HG03060 (cell line): Measurements from ENCODE around the gene AQP2.

Experiments
- ATAC-seq: cut with Tn5 transposase; IDR thresholded peaks from one replicate; pipeline ENCODE4 v1.9.1; 2021; ENCODE audit warnings: low read depth, moderate number of reproducible peaks; ENCODE audit not compliant: unreplicated experiment

AQP2 gene

GRCh38 chr12:49917788-49918173 lies 32.8 kb upstream of the AQP2 start:
- no peak for ATAC-seq

DNA sequence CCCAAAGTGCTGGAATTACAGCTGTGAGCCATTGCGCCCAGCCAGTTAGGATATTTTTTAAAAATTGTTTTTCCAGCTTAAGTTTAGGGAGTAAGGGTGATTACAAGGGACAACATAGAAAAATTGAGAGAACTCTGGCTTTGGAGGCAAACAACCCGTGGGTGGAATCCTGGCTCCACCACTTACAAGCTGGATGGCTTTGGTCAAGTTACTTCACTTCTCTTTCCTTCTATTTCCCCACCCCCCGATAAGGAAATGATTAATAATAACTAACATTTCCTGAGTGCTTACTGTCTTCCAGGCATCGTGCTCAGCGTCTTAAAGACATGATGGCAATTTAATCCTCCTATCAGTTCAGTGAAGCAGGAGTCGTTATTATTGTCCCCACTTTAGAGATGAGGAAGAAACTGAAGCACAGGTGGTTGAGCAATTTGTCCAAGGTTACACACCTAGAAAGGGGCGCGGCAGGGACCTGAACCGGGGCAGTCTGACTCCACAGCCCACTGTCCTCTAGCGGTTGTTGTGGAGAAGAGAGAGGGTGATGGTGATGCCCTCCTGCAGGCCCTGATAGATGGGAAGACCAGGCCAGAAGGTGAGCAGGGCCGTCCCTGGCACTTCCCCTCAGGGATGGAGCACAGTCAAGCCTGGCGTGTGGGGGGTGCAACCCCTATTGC lies 30.2 kb upstream of the AQP2 start:
- ATAC-seq, result no peak

GRCh38 chr12:49920915-49921286 lies 29.6 kb upstream of the AQP2 start:
- ATAC-seq, result no peak

DNA sequence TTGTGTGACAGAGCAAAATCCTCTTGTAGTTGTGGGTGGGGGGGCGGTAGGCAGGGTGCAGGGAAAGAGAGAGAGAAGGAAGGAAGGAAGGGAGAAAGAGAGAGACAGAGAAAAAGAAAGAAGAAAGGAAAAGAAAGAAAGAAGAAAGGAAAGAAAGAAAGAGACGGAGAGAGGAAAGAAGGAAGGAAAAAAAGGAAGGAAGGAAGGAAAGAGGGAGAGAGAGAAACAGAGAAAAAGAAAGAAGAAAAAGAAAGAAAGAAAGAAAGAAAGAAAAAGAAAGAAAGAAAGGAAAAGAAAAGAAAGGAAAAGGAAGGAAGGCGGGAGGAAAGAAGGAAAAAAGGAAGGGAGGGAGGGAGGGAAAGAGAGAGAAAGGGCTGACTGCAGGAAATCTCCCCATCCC lies 29.2 kb upstream of the AQP2 start:
- ATAC-seq, result no peak

DNA sequence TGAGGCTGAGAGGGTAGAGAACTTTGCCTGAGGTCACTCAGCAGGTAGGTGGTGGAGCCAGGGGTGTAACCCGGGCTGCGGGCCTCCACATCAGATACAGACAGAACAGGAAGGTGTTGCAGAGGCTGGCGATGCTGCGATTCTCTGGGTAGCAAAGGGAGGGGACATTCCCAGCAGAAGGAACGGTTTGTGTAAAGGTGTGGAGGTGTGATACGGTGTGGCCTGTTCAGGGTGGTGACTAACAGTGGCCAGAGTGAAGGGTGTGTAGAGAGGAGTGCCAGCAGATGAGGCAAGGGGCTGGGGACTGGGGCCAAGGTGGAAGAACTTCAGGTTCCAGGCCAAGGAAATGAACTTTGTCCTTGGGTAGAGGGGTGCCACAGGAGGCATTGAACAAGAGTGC lies 28.6 kb upstream of the AQP2 start:
- no peak for ATAC-seq

DNA sequence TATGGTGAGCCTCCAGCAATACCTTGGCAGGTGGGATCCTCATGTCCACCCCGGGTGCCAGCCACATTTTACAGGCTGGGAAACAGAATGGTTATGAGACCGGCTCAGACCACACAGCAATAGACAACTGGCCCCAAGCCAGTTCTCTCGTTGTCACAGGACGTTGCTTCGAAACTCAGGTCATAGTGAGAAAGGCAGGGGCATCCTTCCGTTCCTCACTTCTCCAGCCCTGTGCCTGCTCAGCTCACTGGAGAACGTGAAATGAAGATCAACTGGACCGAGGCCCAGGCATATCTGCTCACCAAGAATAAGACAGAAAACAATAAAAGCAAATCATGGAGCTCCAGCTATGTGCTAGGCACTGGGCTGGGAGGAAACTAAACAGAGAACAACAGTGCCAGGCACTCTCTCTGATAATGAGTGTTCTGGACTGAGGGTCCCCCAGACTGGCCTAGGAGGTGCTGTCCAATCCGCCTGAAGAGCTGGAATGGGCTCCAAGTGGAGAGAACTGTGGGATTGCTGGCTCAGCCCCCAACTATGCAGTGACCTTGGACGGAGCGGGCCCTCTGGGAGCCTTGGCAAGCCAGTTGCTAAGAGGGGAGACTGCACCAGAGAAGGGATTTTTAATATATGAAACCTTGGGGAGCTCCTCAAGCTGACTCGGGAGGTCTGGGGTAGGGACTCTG lies 28.0 kb upstream of the AQP2 start:
- ATAC-seq, result no peak

DNA sequence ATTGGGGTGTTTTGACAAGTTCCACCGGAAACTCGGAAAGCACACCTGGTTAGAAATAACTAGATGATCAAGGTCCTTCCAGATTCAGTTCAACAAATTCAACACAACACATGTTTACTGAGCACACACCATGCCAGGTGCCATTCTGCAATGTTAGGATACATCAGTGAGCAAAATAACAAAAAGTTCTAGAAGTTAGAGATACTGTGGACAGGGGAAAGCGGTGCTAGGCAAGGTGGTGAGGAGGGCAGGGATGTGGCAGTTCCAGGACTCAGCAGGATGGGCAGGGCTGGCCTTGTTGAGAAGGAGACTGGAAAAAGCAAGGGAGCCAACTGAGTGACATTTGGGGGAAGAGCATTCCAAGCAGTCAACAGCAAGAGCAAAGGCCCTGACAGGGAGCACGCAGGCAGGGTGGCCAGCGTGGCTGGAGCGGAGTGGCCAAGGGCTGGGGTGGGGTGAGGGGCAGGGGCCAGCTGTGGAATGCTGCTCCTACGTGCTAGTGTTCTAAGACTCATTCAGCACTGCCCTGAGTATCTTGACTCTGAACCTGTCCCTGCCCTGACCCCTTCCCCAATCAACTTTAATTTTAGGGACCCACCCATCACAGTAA lies 27.4 kb upstream of the AQP2 start:
- ATAC-seq, result no peak

- no peak for ATAC-seq
Measured at GRCh38 chr12:49923880-49924556, 26.5 kb upstream of the AQP2 start.

GRCh38 chr12:49924628-49925246 lies 25.8 kb upstream of the AQP2 start:
- no peak for ATAC-seq

DNA sequence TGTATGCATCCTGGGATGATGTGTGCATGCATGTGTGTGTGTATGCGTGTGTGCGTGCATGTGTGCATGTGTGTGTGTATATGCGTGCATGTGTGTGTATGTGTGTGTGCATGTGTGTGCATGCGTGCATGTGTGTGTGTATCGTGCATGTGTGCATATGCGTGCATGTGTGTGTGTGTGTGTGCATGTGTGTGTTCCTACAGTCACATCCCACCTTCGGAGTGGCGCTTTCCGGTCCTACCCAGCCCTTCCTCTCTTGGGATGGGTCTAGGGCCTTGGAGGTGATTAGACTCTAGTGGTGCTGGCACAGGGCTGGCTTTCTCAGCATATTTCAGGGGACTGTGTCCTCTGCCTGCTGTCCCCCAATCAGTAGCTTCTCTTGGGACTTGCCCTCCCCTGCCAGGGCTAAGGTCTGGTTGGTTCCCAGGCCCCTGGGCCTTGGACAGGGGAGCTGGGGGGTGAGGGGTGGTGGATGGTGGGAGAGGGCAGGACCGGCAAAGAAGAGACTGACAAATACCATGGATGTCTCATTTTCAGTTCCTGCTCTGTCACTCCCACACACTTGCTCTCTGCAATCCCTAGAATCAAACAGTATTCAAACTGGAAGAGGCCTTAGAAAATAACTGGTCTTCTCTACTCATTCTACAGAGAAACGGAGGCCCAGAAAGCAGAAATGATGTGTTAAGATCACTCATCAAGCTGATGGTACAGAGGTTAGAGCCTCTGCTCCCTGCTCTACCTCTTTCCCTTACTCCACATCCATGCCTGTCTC lies 24.9 kb upstream of the AQP2 start:
- no peak for ATAC-seq

GRCh38 chr12:49928471-49928870 lies 22.1 kb upstream of the AQP2 start:
- no peak for ATAC-seq

- no peak for ATAC-seq
Measured at GRCh38 chr12:49929581-49929980, 21.0 kb upstream of the AQP2 start.

- ATAC-seq, result no peak
Measured at GRCh38 chr12:49930515-49931288, 19.8 kb upstream of the AQP2 start.

- no peak for ATAC-seq
Measured at GRCh38 chr12:49932023-49932422, 18.5 kb upstream of the AQP2 start.

- no peak for ATAC-seq
Measured at GRCh38 chr12:49932533-49933130, 17.9 kb upstream of the AQP2 start.

DNA sequence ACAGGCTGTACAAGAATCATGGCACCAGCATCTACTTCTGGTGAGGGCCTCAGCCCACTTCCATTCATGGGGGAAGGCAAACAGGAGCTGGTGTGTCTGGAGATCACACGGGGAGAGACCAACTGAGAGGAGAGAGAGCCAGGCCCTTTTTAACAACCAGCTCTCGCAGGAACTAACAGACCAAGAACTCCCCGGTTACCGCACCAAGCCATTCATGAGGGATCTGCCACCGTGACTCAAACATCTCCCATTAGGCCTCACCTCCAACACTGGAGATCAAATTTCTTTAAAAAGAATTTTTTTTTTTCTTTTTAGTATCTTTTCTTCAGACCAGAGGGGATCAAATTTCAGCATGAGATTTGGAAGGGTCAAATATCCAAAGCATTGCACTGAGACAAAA lies 16.7 kb upstream of the AQP2 start:
- no peak for ATAC-seq

GRCh38 chr12:49934505-49934904 lies 16.0 kb upstream of the AQP2 start:
- no peak for ATAC-seq

DNA sequence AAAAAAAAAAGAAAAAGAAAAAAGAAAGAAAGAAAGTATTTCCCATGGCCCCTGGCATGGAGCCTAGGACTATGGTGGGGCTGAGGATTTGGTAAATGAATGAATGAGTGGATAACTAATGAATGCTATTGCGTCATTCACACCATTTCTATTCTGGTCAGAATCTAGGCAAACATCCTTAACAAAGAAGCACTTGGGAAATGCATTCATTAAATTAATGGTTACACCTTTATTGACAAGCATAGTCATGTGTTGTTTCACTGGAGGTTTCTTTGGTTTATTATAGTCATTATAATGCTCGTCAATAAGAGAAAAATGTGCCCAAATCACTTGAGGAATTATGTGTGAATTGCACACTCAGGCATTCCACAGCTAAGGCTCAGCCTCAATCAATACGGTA lies 13.6 kb upstream of the AQP2 start:
- ATAC-seq, result no peak

- no peak for ATAC-seq
Measured at GRCh38 chr12:49937639-49938300, 12.8 kb upstream of the AQP2 start.
